Rectal smooth muscle tissue (tissue), 1 donor: ENCODE results near the gene BAAT.
A peak's percentile ranks its signal among the peaks of the same experiment; 100 is the strongest.

Experiments used
- H3K27ac ChIP-seq: one replicate; pipeline ENCODE4 v1.7.0; 2013; ENCODE audit warnings: low read depth, low read length, inconsistent platforms
- H3K27me3 ChIP-seq: one replicate; pipeline ENCODE4 v1.7.0; 2013; ENCODE audit warnings: low read length; ENCODE audit not compliant: control insufficient read depth, insufficient read depth
- H3K36me3 ChIP-seq: one replicate; pipeline ENCODE4 v1.7.0; 2013; ENCODE audit warnings: low read length; ENCODE audit not compliant: control insufficient read depth, insufficient read depth
- H3K4me1 ChIP-seq: one replicate; pipeline ENCODE4 v1.7.0; 2013; ENCODE audit warnings: low read length; ENCODE audit not compliant: control insufficient read depth, insufficient read depth
- H3K4me3 ChIP-seq: one replicate; pipeline ENCODE4 v1.7.0; 2013; ENCODE audit warnings: low read length
- H3K9ac ChIP-seq: one replicate; pipeline ENCODE4 v1.7.0; 2013; ENCODE audit warnings: low read length

Gene BAAT

DNA sequence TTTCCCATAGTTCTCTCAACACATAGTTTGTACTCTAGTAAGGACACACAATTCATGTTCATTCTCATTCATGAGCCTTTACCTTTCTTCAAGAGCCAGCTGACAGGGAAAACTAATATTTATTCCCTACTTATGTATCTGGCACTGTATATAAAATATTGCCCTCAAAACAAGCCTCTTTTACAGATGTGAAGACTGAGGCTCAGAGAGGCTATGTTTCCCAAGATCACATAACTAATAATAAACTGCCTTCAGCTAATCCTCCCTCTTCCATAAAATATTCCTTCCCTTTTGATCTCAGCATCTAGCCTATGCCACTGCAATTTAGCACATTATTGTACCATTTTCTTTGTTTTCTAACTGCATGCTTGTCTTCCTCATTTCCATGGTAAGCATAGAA, 32.6 kb upstream of the BAAT start:
- H3K27ac ChIP-seq, result no peak overlapping the region
- H3K4me1 ChIP-seq, result no peaks in the 10 kb centered on the region
- H3K9ac ChIP-seq, result no peak overlapping the region
- no peaks in the 10 kb centered on the region for H3K27me3 ChIP-seq
- no peaks in the 10 kb centered on the region for H3K36me3 ChIP-seq
- no peak overlapping the region for H3K4me3 ChIP-seq

- no peaks in the 10 kb centered on the region for H3K4me1 ChIP-seq
- no peaks in the 10 kb centered on the region for H3K36me3 ChIP-seq
- no peaks in the 10 kb centered on the region for H3K27me3 ChIP-seq
- H3K4me3 ChIP-seq, result no peak overlapping the region
- no peak overlapping the region for H3K9ac ChIP-seq
- no peak overlapping the region for H3K27ac ChIP-seq
These were observed 30.8 kb upstream of the BAAT start for GRCh38 chr9:101415578-101415977.

DNA sequence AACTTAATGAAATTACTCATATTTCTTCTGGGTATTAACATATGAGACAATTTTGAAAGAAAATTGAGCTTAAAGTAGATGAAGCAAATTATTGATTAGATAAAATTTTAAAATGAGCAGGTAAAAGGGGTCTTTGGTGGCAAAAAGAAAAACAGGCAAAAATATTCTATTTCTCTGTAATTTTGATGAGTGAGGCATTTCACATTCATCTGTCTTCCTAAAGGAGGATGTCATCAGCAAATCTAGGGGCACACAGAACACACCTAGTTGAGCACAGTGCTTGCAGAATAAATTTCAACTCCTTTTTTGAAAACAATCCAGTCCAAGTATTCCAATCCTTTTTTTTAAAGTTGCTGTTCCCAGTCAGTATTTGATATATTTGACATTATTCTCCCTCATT, 30.0 kb upstream of the BAAT start:
- Histone ChIP-seq H3K27ac (no peak overlapping the region), H3K4me1 (no peaks in the 10 kb centered on the region), H3K9ac (no peak overlapping the region), H3K27me3 (no peaks in the 10 kb centered on the region), H3K36me3 (no peaks in the 10 kb centered on the region), H3K4me3 (no peak overlapping the region)

DNA sequence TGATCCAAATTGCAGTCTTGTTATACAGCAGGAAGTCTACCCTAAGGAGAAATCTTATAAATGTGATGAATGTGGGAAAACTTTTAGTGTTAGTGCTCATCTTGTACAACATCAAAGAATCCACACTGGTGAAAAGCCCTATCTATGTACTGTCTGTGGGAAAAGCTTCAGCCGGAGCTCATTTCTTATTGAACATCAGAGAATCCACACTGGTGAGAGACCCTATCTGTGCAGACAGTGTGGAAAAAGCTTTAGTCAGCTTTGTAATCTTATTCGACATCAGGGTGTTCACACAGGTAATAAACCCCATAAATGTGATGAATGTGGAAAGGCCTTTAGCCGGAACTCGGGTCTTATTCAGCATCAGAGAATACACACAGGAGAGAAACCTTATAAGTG, 24.3 kb upstream of the BAAT start:
- H3K36me3 ChIP-seq, result peaks cover 41% of the 10 kb centered on the region
- H3K4me3 ChIP-seq, result no peak overlapping the region
- H3K4me1 ChIP-seq, result no peaks in the 10 kb centered on the region

DNA sequence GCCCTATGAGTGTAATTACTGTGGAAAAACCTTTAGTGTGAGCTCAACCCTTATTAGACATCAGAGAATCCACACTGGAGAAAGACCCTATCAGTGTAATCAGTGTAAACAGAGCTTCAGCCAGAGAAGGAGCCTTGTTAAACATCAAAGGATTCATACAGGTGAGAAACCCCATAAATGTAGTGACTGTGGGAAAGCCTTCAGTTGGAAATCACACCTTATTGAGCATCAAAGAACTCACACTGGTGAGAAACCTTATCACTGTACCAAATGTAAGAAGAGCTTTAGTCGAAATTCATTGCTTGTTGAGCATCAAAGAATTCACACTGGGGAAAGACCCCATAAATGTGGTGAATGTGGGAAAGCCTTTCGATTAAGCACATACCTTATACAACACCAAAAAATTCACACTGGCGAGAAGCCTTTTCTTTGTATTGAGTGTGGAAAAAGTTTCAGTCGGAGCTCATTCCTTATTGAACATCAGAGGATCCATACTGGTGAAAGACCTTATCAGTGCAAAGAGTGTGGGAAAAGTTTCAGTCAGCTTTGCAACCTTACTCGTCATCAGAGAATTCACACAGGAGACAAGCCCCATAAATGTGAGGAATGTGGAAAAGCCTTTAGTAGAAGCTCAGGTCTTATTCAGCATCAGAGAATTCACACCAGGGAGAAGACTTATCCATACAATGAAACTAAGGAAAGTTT, 23.7 kb upstream of the BAAT start:
- no peaks in the 10 kb centered on the region for H3K4me1 ChIP-seq
- H3K4me3 ChIP-seq, result no peak overlapping the region
- no peak overlapping the region for H3K27ac ChIP-seq
- no peaks in the 10 kb centered on the region for H3K27me3 ChIP-seq
- no peak overlapping the region for H3K9ac ChIP-seq
- H3K36me3 ChIP-seq, result peaks cover 47% of the 10 kb centered on the region

More for the DNA sequence above, 24.3 kb upstream of the BAAT start:
- no peak overlapping the region for H3K27ac ChIP-seq
- H3K27me3 ChIP-seq, result no peaks in the 10 kb centered on the region
- H3K9ac ChIP-seq, result no peak overlapping the region

DNA sequence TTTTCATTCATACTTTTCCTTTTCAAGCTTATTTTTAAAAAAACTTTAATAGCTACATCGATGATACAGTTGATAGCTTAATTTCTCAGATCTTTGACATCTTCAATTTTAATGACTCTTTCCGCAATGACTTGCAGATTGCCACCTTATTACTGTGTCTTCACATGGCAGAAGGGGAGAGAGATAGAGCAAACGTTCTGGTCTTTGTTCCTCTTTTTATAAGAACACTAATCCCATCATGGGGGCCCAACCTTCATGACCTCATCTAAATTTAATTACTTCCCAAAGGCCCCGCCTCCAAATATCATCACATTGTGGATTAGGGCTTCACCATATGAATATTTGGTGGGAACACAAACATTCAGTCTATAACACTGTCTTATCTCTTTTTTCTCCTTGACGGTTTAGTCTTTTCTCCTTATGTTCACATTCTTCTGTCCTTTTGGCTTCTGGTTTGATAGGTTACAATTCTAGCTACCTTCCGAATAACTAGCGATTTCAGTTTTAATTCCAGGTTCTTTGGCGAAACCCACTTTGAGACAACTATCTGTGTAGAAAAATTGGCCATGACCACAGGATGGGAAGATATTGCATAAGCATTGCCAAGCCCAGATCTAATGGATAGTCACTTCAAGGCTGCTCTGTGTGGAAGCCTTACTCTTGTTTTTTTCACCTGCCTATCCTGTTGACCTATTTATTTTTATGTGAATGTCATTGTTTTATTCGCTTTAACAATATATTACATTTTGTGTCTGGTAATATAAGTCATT, 18.9 kb upstream of the BAAT start:
- Histone ChIP-seq H3K27ac (no peak overlapping the region), H3K4me1 (peaks cover 9% of the 10 kb centered on the region), H3K9ac (no peak overlapping the region), H3K27me3 (no peaks in the 10 kb centered on the region), H3K4me3 (no peak overlapping the region), H3K36me3 (peaks cover 60% of the 10 kb centered on the region)

- H3K4me3 ChIP-seq, result peak overlapping the region; percentile 89
These were observed 15.3 kb upstream of the BAAT start for GRCh38 chr9:101400120-101400519.

DNA sequence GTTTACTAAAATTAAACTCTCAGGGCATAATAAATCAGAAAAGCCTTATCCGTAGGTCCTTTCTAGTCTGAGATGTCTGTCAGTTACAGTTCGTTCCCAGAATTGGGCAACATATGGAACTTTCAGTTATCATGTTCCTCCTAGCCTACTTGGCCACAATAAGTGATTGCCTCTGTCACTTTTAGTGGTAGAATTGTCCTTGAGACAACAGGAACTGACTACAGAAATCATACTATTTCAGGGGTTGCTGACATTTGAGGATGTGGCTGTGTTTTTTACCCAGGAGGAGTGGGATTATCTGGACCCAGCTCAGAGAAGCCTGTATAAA, 14.8 kb upstream of the BAAT start:
- no peaks in the 10 kb centered on the region for H3K27me3 ChIP-seq
- peaks cover 13% of the 10 kb centered on the region for H3K4me1 ChIP-seq
- no peak overlapping the region for H3K9ac ChIP-seq
- H3K36me3 ChIP-seq, result peaks cover 31% of the 10 kb centered on the region
- H3K4me3 ChIP-seq, result peak overlapping the region; percentile 89
- no peak overlapping the region for H3K27ac ChIP-seq

More at GRCh38 chr9:101400120-101400519, 15.3 kb upstream of the BAAT start:
- H3K36me3 ChIP-seq, result peaks cover 36% of the 10 kb centered on the region
- H3K27ac ChIP-seq, result no peak overlapping the region
- no peaks in the 10 kb centered on the region for H3K27me3 ChIP-seq
- H3K9ac ChIP-seq, result no peak overlapping the region
- peaks cover 13% of the 10 kb centered on the region for H3K4me1 ChIP-seq

DNA sequence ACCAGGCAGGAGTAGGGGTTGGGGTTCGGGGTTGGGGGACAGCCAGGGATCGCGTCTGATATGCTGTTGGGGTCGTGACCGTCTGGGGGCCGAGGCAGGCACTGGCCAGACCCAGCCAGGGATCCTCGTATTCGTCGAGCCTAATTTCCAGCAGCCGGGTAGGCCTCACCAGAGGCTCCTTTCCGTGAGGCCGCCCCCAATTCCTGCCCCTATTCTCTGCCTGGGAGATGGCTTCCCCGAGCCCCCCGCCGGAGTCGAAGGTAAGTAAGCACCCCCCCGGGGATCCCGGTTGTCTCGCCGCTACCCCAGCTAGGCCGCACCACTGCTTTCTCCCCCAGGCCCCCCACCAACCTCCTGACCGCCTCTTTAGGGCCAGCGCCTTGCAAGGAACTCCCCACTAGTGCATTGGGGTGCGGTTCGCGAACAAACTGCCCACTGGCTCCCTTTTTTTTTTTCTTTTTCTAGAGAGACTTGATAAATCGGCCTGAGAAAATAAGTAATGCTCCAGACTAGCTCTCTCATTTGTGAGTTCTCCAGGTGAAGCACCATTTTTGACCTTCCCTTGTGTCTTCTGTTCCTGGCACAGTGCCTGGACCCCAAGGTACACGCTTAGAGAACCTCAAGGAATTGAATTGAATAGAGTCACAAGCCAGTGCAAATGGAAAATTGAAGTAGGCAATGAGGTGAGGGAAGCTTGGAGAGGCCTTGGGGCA, 14.3 kb upstream of the BAAT start:
- H3K27ac ChIP-seq, result peak overlapping the region; percentile 82
- H3K36me3 ChIP-seq, result peaks cover 27% of the 10 kb centered on the region
- H3K27me3 ChIP-seq, result no peaks in the 10 kb centered on the region
- H3K9ac ChIP-seq, result peak overlapping the region; percentile 87
- H3K4me1 ChIP-seq, result peaks cover 13% of the 10 kb centered on the region
- H3K4me3 ChIP-seq, result peak overlapping the region; percentile 89

DNA sequence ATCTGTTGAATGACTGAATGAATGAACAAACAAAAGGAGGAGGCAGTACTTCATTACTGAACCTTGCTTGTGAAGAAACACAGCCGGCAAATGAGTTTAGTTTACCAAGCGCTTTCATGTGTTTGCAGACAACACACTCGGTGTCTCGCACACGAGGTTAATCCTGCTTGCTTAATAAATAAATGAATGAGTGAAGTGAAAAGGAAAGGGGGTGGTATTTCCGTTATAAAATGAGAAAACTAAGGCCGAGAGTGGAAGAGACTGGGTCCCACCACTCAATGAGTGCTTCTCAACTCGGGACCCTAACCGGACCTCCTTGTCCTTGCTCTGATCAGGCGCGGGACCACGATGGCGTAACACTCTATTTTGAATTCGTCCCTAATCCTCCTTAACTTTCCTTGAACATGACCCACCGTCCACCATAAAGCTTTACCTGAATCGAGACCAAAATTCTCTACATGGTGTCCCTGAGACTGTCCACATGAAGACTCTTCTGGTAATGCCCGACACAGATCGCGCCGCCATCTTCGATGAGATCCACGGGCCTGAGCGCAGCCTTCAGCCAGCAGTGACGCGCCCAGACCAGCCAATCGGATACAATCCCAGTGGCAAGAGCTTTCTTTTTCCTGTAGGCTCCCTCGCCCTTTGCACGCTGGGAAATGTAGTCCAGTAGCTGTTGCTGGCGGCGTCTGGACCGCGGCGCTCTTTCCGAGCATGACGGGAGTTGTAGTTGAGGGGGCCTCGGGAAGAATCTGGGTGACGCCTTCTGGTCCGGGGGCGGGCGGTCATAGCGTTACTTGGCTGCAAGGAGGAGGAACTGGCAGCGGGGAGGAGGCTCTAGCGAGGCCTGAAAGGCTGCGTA, 13.5 kb upstream of the BAAT start, which contains the start of the genes MRPL50 and ZNF189:
MRPL50 (minus strand) TSS at position 551 of the 862 bp plus-strand sequence; CDS start at position 525, 26 bp downstream.
ZNF189 (plus strand) TSS at position 784 of the 862 bp plus-strand sequence. CDS start 306 bp downstream, outside the sequence.
- Histone ChIP-seq H3K36me3 (peaks cover 20% of the 10 kb centered on the region), H3K4me1 (peaks cover 13% of the 10 kb centered on the region), H3K27ac (peak within 1 kb of the TSS; percentile 96)

GRCh38 chr9:101397746-101398067, 12.9 kb upstream of the BAAT start:
- Histone ChIP-seq H3K27me3 (no peaks in the 10 kb centered on the region), H3K4me3 (peak overlapping the region; percentile 92), H3K4me1 (peaks cover 13% of the 10 kb centered on the region), H3K9ac (peak overlapping the region; percentile 91), H3K27ac (peak overlapping the region; percentile 96), H3K36me3 (peaks cover 14% of the 10 kb centered on the region)

More for the DNA sequence above, 13.5 kb upstream of the BAAT start, which contains the start of the genes MRPL50 and ZNF189:
- peak within 1 kb of the TSS; percentile 91 for H3K9ac ChIP-seq
- no peaks in the 10 kb centered on the region for H3K27me3 ChIP-seq
- peak within 1 kb of the TSS; percentile 92 for H3K4me3 ChIP-seq
